B cell (primary cell): ENCODE measurements around the gene UBE2U. TPM values are rescaled to one million over a fixed set of nuclear protein-coding genes. Genes with fewer than 3 reads are reported as not detected.

Experiments
- ATAC-seq: fragments of 200-7000 bp; cut with Tn5 transposase; one replicate; pipeline ENCODE4 v1.10.0; 2021; ENCODE audit warnings: low read depth, mild to moderate bottlenecking, moderate number of reproducible peaks, moderate library complexity
- CTCF ChIA-PET: fragments of 350-600 bp; sonication (Branson Sonifier 250); formaldehyde crosslinking; loops from one replicate; lab custom pipeline; 2021; ENCODE audit warnings: antibody characterized with exemption, inconsistent platforms; lab: Charles Lee
- POLR2A ChIA-PET: fragments of 350-600 bp; sonication (Branson Sonifier 250); formaldehyde crosslinking; loops from one replicate; lab custom pipeline; 2021; ENCODE audit warnings: antibody characterized with exemption; lab: Charles Lee
- DNase-seq: peaks from one replicate; pipeline ENCODE4 v3.0.0; 2013
- H2AFZ ChIP-seq: 2 replicates; pipeline ENCODE4 v1.6.1; 2012; ENCODE audit warnings: mild to moderate bottlenecking, low read depth, low read length; ENCODE audit not compliant: insufficient read depth, poor library complexity, severe bottlenecking
- H3K27ac ChIP-seq, 2 donors: 1 replicate in 1 of 2; 2 replicates in 1 of 2; pipeline ENCODE4 v1.5.1; 2012 to 2013; ENCODE audit warnings: low read length in 2 of 2, mild to moderate bottlenecking in 2 of 2, moderate library complexity in 1 of 2
- H3K27me3 ChIP-seq, 4 experiments: fragments of 200-600 bp in 1 of 4; sonication (generic) in 1 of 4; replicated peaks in 1 of 4; 1 replicate in 2 of 4; 2 replicates in 2 of 4; pipeline versions ENCODE4 v1.6.1 to v1.7.0; 2013 to 2016; ENCODE audit warnings: low read length in 3 of 4, mild to moderate bottlenecking in 2 of 4, mixed read lengths in 1 of 4, moderate library complexity in 1 of 4; ENCODE audit not compliant: insufficient read depth in 4 of 4, control insufficient read depth in 3 of 4; ENCODE audit errors: control extremely low read depth in 1 of 4
- H3K36me3 ChIP-seq, 2 experiments: replicated peaks in 1 of 2; 1 replicate in 1 of 2; 2 replicates in 1 of 2; pipeline versions ENCODE4 v1.6.1 to v1.7.1; 2013; ENCODE audit warnings: low read length in 1 of 2; ENCODE audit not compliant: insufficient read depth in 2 of 2, control insufficient read depth in 1 of 2; ENCODE audit errors: control extremely low read depth in 1 of 2, extremely low read depth in 1 of 2
- H3K4me1 ChIP-seq, 2 donors: fragments of 200-600 bp in 1 of 2; sonication (generic) in 1 of 2; 1 replicate in 1 of 2; 2 replicates in 1 of 2; pipeline versions ENCODE4 v1.5.1 to v1.6.1; 2013 to 2017; ENCODE audit warnings: low read length in 2 of 2; ENCODE audit not compliant: control insufficient read depth in 2 of 2, insufficient read depth in 2 of 2
- H3K4me2 ChIP-seq: replicated peaks from 2 replicates; pipeline ENCODE3; 2012; ENCODE audit warnings: mild to moderate bottlenecking, low read depth, low read length; ENCODE audit not compliant: poor library complexity, severe bottlenecking
- H3K4me3 ChIP-seq, 5 experiments: fragments of 200-600 bp in 1 of 5; sonication (generic) in 1 of 5; 1 replicate in 3 of 5; 2 replicates in 2 of 5; pipeline versions ENCODE4 v1.5.1 to v1.7.0; 2011 to 2016; ENCODE audit warnings: low read length in 4 of 5, mild to moderate bottlenecking in 4 of 5, low read depth in 2 of 5, control low read depth in 1 of 5, moderate library complexity in 1 of 5; ENCODE audit not compliant: insufficient read depth in 1 of 5; ENCODE audit errors: control extremely low read depth in 1 of 5, extremely low read depth in 1 of 5
- H3K79me2 ChIP-seq: fragments of 200-600 bp; sonication (generic); one replicate; pipeline ENCODE4 v1.6.0; 2016; ENCODE audit warnings: low read length; ENCODE audit not compliant: control insufficient read depth, insufficient read depth
- H3K9ac ChIP-seq: fragments of 200-600 bp; sonication (generic); 2 replicates; pipeline ENCODE4 v1.6.1; 2017; ENCODE audit warnings: mild to moderate bottlenecking, low read length, moderate library complexity
- H3K9me3 ChIP-seq, 3 donors: one replicate each; pipeline versions ENCODE4 v1.6.1 to v1.7.1; 2013; ENCODE audit warnings: low read length in 2 of 3; ENCODE audit not compliant: control insufficient read depth in 2 of 3, insufficient read depth in 1 of 3; ENCODE audit errors: control extremely low read depth in 1 of 3
- H4K20me1 ChIP-seq: 2 replicates; pipeline ENCODE4 v1.6.0; 2012; ENCODE audit warnings: mild to moderate bottlenecking, low read length; ENCODE audit not compliant: insufficient read depth, control insufficient read depth, poor library complexity, severe bottlenecking
- H3K27ac Mint-ChIP-seq: one replicate; pipeline ENCODE4 v1.8.0; 2021; ENCODE audit warnings: mixed read lengths
- H3K27me3 Mint-ChIP-seq: one replicate; pipeline ENCODE4 v1.8.0; 2021; ENCODE audit warnings: mixed read lengths
- H3K4me1 Mint-ChIP-seq: one replicate; pipeline ENCODE4 v1.8.0; 2021; ENCODE audit warnings: mixed read lengths
- H3K4me3 Mint-ChIP-seq: one replicate; pipeline ENCODE4 v1.8.0; 2021; ENCODE audit warnings: mixed read lengths
- H3K9me3 Mint-ChIP-seq: one replicate; pipeline ENCODE4 v1.8.0; 2022; ENCODE audit warnings: mixed read lengths; ENCODE audit not compliant: insufficient read depth
- CTCF ChIP-seq: fragments of 200-600 bp; IDR thresholded peaks from one replicate; pipeline ENCODE4 v1.8.0; 2022; ENCODE audit warnings: antibody characterized with exemption, mild to moderate bottlenecking
- EZH2 ChIP-seq: IDR thresholded peaks from 2 replicates; pipeline ENCODE4 v1.6.1; 2012; ENCODE audit warnings: borderline replicate concordance, low read depth, mild to moderate bottlenecking, moderate library complexity, low read length; ENCODE audit not compliant: insufficient read depth, poor library complexity, severe bottlenecking
- intact Hi-C: fragments of 100-400 bp; cut with micrococcal nuclease; formaldehyde crosslinking; loops from one replicate; pipeline ENCODE4 v1.10.0; 2022
- polyA plus RNA-seq: library from polyadenylated mRNA; depleted of rRNA; stranded (reverse); fragments of >200 nt; gene quantifications from 2 replicates; pipeline ENCODE4 v1.2.3, GENCODE V29; 2012
- total RNA-seq, 2 donors: library from RNA; stranded (reverse); fragments of 120-200 nt in 1 of 2; gene quantifications; 1 replicate in 1 of 2; 2 replicates in 1 of 2; pipeline versions ENCODE4 v1.2.3 to v1.2.4, GENCODE V29; 2013 to 2022

Gene UBE2U
- total and polyA plus RNA-seq, 2 donors (not counting 1 experiment from before 2014, with no cell fraction given): not detected

DNA sequence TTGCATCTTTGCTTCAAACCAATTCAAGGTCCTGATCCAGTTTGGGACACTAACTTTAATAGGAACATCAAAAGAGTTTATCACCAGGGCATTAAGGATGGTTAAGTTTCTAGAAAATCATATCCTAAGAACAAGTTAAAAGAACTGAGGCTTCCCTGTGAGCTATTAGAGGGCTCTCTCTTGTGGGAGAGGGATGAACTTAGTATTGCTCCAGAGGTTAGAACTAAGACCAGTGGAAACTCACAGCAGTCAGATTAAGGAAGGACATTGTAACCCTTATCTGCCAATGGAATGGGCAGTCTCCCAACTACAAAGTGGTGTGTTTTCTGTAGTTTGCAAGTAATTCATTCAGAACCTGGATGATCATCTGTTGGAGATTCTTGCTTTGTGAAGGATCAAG is 36.8 kb downstream of the UBE2U start:
- no peaks in the 10 kb centered on the region for H3K9me3 Mint-ChIP-seq
- TF ChIP-seq EZH2 (no peak), CTCF (no peak)
- no peak overlapping the region for H3K4me3 ChIP-seq
- peaks cover 9% of the 10 kb centered on the region for H3K4me1 Mint-ChIP-seq
- H3K4me1 ChIP-seq: peaks cover 5 to 8% of the 10 kb centered on the region in 2 donors
- H3K9me3 ChIP-seq: no peaks in the 10 kb centered on the region
- H3K4me2 ChIP-seq: no peak overlapping the region
- intact Hi-C loops: loop anchor here (5.0 to 10.0 kb wide), 3 partner anchors 105 to 1395 kb away; no protein-coding TSS in a partner anchor
- POLR2A ChIA-PET: no interaction called here
- H4K20me1 ChIP-seq: no peaks in the 10 kb centered on the region
- H2AFZ ChIP-seq: no peak overlapping the region
- no peak overlapping the region for H3K4me3 Mint-ChIP-seq
- H3K79me2 ChIP-seq: no peaks in the 10 kb centered on the region
- H3K27ac Mint-ChIP-seq: no peak overlapping the region
- H3K36me3 ChIP-seq: no peaks in the 10 kb centered on the region
- no peak overlapping the region for H3K27ac ChIP-seq
- no peak overlapping the region for H3K9ac ChIP-seq
- H3K27me3 Mint-ChIP-seq: peaks cover 3% of the 10 kb centered on the region
- ATAC-seq (no peak), DNase-seq (no peak)
- H3K27me3 ChIP-seq: peaks cover 0 to 6% (median 0%) of the 10 kb centered on the region in 4 experiments
- CTCF ChIA-PET: interaction anchor here (1.9 to 3.2 kb wide), 2 partner anchors 548 to 623 kb away, joined by 7 to 11 read pairs; no protein-coding TSS in a partner anchor

GRCh38 chr1:64241069-64241468 is 37.6 kb downstream of the UBE2U start:
- peaks cover 7% of the 10 kb centered on the region for H3K27me3 Mint-ChIP-seq
- Histone ChIP-seq H3K4me1 (peaks cover 9 to 13% of the 10 kb centered on the region in 2 donors), H2AFZ (no peak overlapping the region), H3K9ac (no peak overlapping the region), H3K4me3 (no peak overlapping the region), H4K20me1 (no peaks in the 10 kb centered on the region), H3K27ac (no peak overlapping the region), H3K79me2 (no peaks in the 10 kb centered on the region), H3K9me3 (no peaks in the 10 kb centered on the region), H3K36me3 (no peaks in the 10 kb centered on the region), H3K4me2 (no peak overlapping the region), H3K27me3 (peaks cover 0 to 6% (median 3%) of the 10 kb centered on the region in 4 experiments)
- peaks cover 13% of the 10 kb centered on the region for H3K4me1 Mint-ChIP-seq
- no peak overlapping the region for H3K4me3 Mint-ChIP-seq
- H3K27ac Mint-ChIP-seq: no peak overlapping the region
- DNase-seq (no peak), ATAC-seq (no peak)
- POLR2A ChIA-PET: no interaction called here
- intact Hi-C loops: loop anchor here (5.0 to 10.0 kb wide), 3 partner anchors 106 to 1396 kb away; no protein-coding TSS in a partner anchor
- CTCF ChIA-PET: interaction anchor here (1.1 to 3.2 kb wide), 3 partner anchors 12 to 624 kb away, joined by 3 to 18 read pairs (median 11); no protein-coding TSS in a partner anchor
- H3K9me3 Mint-ChIP-seq: no peaks in the 10 kb centered on the region
- TF ChIP-seq EZH2 (no peak), CTCF (no peak)
